Brain microvascular endothelial cell (primary cell): ENCODE data around the gene SERTAD4.

ENCODE experiments used
- DNase-seq: peaks from one replicate; pipeline ENCODE4 v3.0.0-alpha.2; 2020
- H3K27ac ChIP-seq: fragments of 250-450 bp; sonication (Bioruptor Pico); 2 replicates; pipeline ENCODE4 v1.5.1; 2020; ENCODE audit warnings: mild to moderate bottlenecking, moderate library complexity
- H3K27me3 ChIP-seq: fragments of 250-450 bp; sonication (Bioruptor Pico); replicated peaks from 2 replicates; pipeline ENCODE4 v1.5.1; 2020; ENCODE audit warnings: mild to moderate bottlenecking
- H3K36me3 ChIP-seq: fragments of 250-450 bp; sonication (Bioruptor Pico); replicated peaks from 2 replicates; pipeline ENCODE4 v1.5.1; 2020; ENCODE audit warnings: mild to moderate bottlenecking
- H3K4me3 ChIP-seq: 2 replicates; pipeline ENCODE4 v1.5.1; 2011; ENCODE audit warnings: low read depth, mild to moderate bottlenecking, control low read depth, low read length, moderate library complexity
- CTCF ChIP-seq: IDR thresholded peaks from 2 replicates; pipeline ENCODE4 v1.5.1; 2011; ENCODE audit warnings: low read depth, mild to moderate bottlenecking, moderate library complexity, low read length, control low read depth, inconsistent platforms; ENCODE audit errors: missing control alignments
- in situ Hi-C: cut with HindIII; loops from 2 replicates; pipeline ENCODE4 v1.10.0; 2017; ENCODE audit warnings: low sequenced_read_pairs, low pct_ligation_motif_present

SERTAD4 gene

GRCh38 chr1:210280221-210280620 lies 47.6 kb downstream of the SERTAD4 start:
- in situ Hi-C loops, result no loop called here
- H3K36me3 ChIP-seq, result no peaks in the 10 kb centered on the region
- H3K27ac ChIP-seq, result no peak overlapping the region
- TF ChIP-seq CTCF, result no peak
- H3K27me3 ChIP-seq, result peaks cover 3% of the 10 kb centered on the region
- H3K4me3 ChIP-seq, result no peak overlapping the region
- DNase-seq, result no peak

- DNase-seq, result no peak
- peaks cover 24% of the 10 kb centered on the region for H3K27me3 ChIP-seq
- no peak overlapping the region for H3K27ac ChIP-seq
- no peak for TF ChIP-seq CTCF
- H3K4me3 ChIP-seq, result no peak overlapping the region
- H3K36me3 ChIP-seq, result no peaks in the 10 kb centered on the region
- in situ Hi-C loops, result no loop called here
These were observed 55.5 kb downstream of the SERTAD4 start for GRCh38 chr1:210288116-210288515.

DNA sequence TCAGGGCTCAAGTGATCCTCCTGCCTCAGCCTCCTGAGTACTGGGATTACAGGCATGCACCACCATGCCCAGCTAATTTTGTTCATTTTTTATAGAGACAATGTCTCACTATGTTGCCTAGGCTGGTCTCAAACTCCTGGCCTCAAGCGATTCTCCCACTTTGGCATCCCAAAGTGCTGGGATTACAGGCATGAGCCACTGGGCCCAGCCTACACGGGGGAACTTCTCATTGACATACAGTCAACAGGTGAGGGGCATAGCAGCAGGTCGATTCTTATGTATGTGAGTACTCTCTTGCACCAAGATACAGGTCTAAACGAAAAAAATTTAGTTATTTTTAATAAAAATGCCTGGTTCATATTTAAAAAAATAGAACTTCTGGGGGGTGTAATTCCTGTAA lies 56.7 kb downstream of the SERTAD4 start:
- no peak for TF ChIP-seq CTCF
- in situ Hi-C loops, result no loop called here
- DNase-seq, result no peak
- H3K4me3 ChIP-seq, result no peak overlapping the region
- H3K27ac ChIP-seq, result no peak overlapping the region
- peaks cover 24% of the 10 kb centered on the region for H3K27me3 ChIP-seq
- H3K36me3 ChIP-seq, result no peaks in the 10 kb centered on the region

- Histone ChIP-seq H3K36me3 (no peaks in the 10 kb centered on the region), H3K27me3 (peaks cover 19% of the 10 kb centered on the region), H3K27ac (no peak overlapping the region), H3K4me3 (no peak overlapping the region)
- TF ChIP-seq CTCF, result no peak
- in situ Hi-C loops, result no loop called here
- DNase-seq, result no peak
These were observed 58.6 kb downstream of the SERTAD4 start for GRCh38 chr1:210291081-210291764.

DNA sequence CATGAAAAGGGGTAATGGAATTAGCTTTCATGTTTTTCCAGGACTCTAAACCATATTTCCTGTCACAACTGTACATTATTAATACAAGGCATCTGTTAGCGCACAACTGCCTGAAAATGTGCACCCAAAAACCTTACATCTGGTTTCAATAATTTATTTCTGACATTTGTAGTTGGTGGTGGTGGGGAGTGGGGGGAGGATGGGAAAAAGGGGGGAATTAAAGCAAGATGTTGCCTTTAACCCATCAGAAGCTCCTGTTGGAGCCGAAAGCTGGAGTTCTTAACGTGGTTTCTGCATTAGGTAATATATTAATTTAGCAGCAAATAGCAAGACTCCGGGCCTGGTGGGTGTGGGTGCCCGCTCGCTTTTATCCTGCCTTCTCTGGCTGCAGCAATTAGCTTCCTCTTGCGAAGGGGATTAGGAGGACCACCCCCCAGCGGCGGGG lies 59.2 kb downstream of the SERTAD4 start:
- Histone ChIP-seq H3K36me3 (no peaks in the 10 kb centered on the region), H3K27ac (no peak overlapping the region), H3K27me3 (peaks cover 19% of the 10 kb centered on the region), H3K4me3 (peak overlapping the region; percentile 49)
- in situ Hi-C loops, result no loop called here
- no peak for TF ChIP-seq CTCF
- no peak for DNase-seq
